Prostate gland (tissue), 2 donors: ENCODE results near the gene OPN4. TPM values are rescaled to one million over a fixed set of nuclear protein-coding genes. Genes with fewer than 3 reads are reported as not detected.

Experiments used
- DNase-seq: peaks from one replicate; pipeline ENCODE4 v3.0.0-alpha.2; 2019; ENCODE audit warnings: low spot score
- H3K27ac ChIP-seq, 2 donors: fragments of 200-600 bp; sonication (generic); 2 replicates each; pipeline ENCODE4 v1.5.1; 2017 to 2019
- H3K27me3 ChIP-seq: fragments of 200-600 bp; sonication (generic); replicated peaks from 2 replicates; pipeline ENCODE4 v1.5.1; 2019; ENCODE audit not compliant: insufficient read depth
- H3K36me3 ChIP-seq, 2 donors: fragments of 200-600 bp; sonication (generic); 1 replicate in 1 of 2; 2 replicates in 1 of 2; pipeline versions ENCODE4 v1.5.1 to v1.8.1; 2017 to 2019
- H3K4me1 ChIP-seq: fragments of 200-600 bp; sonication (generic); replicated peaks from 2 replicates; pipeline ENCODE4 v1.5.1; 2019
- H3K4me3 ChIP-seq, 2 donors: fragments of 200-600 bp; sonication (generic); 2 replicates each; pipeline ENCODE4 v1.5.1; 2017 to 2019
- H3K9me3 ChIP-seq: fragments of 200-600 bp; sonication (generic); 2 replicates; pipeline ENCODE4 v1.5.1; 2017
- CTCF ChIP-seq, 4 experiments: fragments of 200-600 bp in 2 of 4; fragments of 450-650 bp in 2 of 4; sonication (generic) in 2 of 4; IDR thresholded peaks; 1 replicate in 3 of 4; 2 replicates in 1 of 4; pipeline ENCODE4 v1.5.1; 2016 to 2019; ENCODE audit warnings: antibody characterized with exemption in 4 of 4, mild to moderate bottlenecking in 2 of 4, moderate library complexity in 2 of 4
- POLR2A ChIP-seq: fragments of 450-650 bp; IDR thresholded peaks from one replicate; pipeline ENCODE4 v1.6.1; 2016; ENCODE audit warnings: antibody characterized with exemption, mild to moderate bottlenecking
- POLR2AphosphoS5 ChIP-seq: sonication (generic); formaldehyde crosslinking; IDR thresholded peaks from one replicate; pipeline ENCODE4 v1.6.1; 2017; ENCODE audit warnings: antibody characterized with exemption
- WGBS: methylation state at CpG from one replicate; pipeline ENCODE4 v1.1.5; 2018; 5-methylcytosine and 5-hydroxymethylcytosine counted together
- intact Hi-C: fragments of 100-400 bp; cut with DNase I; formaldehyde crosslinking; loops from one replicate; pipeline ENCODE4 v1.14.2; 2022
- total RNA-seq, 2 donors: library from RNA; depleted of rRNA; stranded (reverse); fragments of >200 nt; gene quantifications; one replicate each; pipeline ENCODE4 v1.1.0, GENCODE V29; 2016

OPN4 gene
- total RNA-seq, 2 donors from 2014 or later: not detected

GRCh38 chr10:86657011-86657395 is 2.7 kb downstream of the OPN4 start:
- no peaks in the 10 kb centered on the region for H3K9me3 ChIP-seq
- no peak for DNase-seq
- H3K4me3 ChIP-seq: no peak overlapping the region
- no peaks in the 10 kb centered on the region for H3K27me3 ChIP-seq
- 96% methylated on average over 8 of the region's 8 CpGs for WGBS
- H3K27ac ChIP-seq: no peak overlapping the region
- no peaks in the 10 kb centered on the region for H3K36me3 ChIP-seq
- H3K4me1 ChIP-seq: no peaks in the 10 kb centered on the region
- intact Hi-C loops: no loop called here
- TF ChIP-seq POLR2A (no peak), CTCF (IDR thresholded peaks at IDR 0.05) (no peak), POLR2AphosphoS5 (no peak)

GRCh38 chr10:86657396-86658011 is 3.2 kb downstream of the OPN4 start:
- Histone ChIP-seq H3K9me3 (no peaks in the 10 kb centered on the region), H3K27me3 (no peaks in the 10 kb centered on the region), H3K27ac (no peak overlapping the region), H3K4me1 (no peaks in the 10 kb centered on the region), H3K36me3 (no peaks in the 10 kb centered on the region), H3K4me3 (no peak overlapping the region)
- TF ChIP-seq POLR2A: no peak
- no peak for TF ChIP-seq POLR2AphosphoS5
- no peak for TF ChIP-seq CTCF (IDR thresholded peaks at IDR 0.05)
- WGBS: 85% methylated on average over 19 of the region's 19 CpGs
- DNase-seq: no peak
- intact Hi-C loops: no loop called here

- Histone ChIP-seq H3K27ac (no peak overlapping the region), H3K27me3 (no peaks in the 10 kb centered on the region), H3K9me3 (no peaks in the 10 kb centered on the region), H3K4me1 (no peaks in the 10 kb centered on the region), H3K4me3 (no peak overlapping the region), H3K36me3 (no peaks in the 10 kb centered on the region)
- 89% methylated on average over 12 of the region's 12 CpGs for WGBS
- TF ChIP-seq CTCF (IDR thresholded peaks at IDR 0.05) (no peak), POLR2AphosphoS5 (no peak), POLR2A (no peak)
- DNase-seq: no peak
- intact Hi-C loops: no loop called here
These were observed 4.0 kb downstream of the OPN4 start for GRCh38 chr10:86658261-86658741.

- Histone ChIP-seq H3K9me3 (no peaks in the 10 kb centered on the region), H3K27ac (no peak overlapping the region), H3K27me3 (no peaks in the 10 kb centered on the region), H3K4me3 (no peak overlapping the region), H3K4me1 (no peaks in the 10 kb centered on the region), H3K36me3 (no peaks in the 10 kb centered on the region)
- DNase-seq: no peak
- TF ChIP-seq POLR2AphosphoS5: no peak
- no peak for TF ChIP-seq CTCF (IDR thresholded peaks at IDR 0.05)
- no peak for TF ChIP-seq POLR2A
- 95% methylated on average over 3 of the region's 3 CpGs for WGBS
- intact Hi-C loops: no loop called here
These were observed 4.4 kb downstream of the OPN4 start for GRCh38 chr10:86658751-86659150.

- TF ChIP-seq POLR2AphosphoS5 (no peak), CTCF (IDR thresholded peaks at IDR 0.05) (no peak), POLR2A (no peak)
- Histone ChIP-seq H3K36me3 (no peaks in the 10 kb centered on the region), H3K4me3 (no peak overlapping the region), H3K27ac (no peak overlapping the region), H3K4me1 (no peaks in the 10 kb centered on the region), H3K9me3 (no peaks in the 10 kb centered on the region), H3K27me3 (no peaks in the 10 kb centered on the region)
- intact Hi-C loops: no loop called here
- DNase-seq: no peak
- 94% methylated on average over 19 of the region's 19 CpGs for WGBS
These were observed 4.9 kb downstream of the OPN4 start for GRCh38 chr10:86659161-86659691.
